Measurements from ENCODE around the gene MAPKAP1. TPM values are rescaled to one million over a fixed set of nuclear protein-coding genes. Genes with fewer than 3 reads are reported as not detected.

MAPKAP1 gene
- total and polyA plus RNA-seq, 8 donors, result 32.7 to 212 (median 78.2) TPM

GRCh38 chr9:125411171-125411756 lies 295.7 kb downstream of the MAPKAP1 start:
- Histone ChIP-seq H3K9me3 (no peaks in the 10 kb centered on the region), H3K36me3 (no peaks in the 10 kb centered on the region), H3K27ac (no peak overlapping the region), H3K27me3 (peaks cover 0 to 25% (median 23%) of the 10 kb centered on the region in 3 donors), H3K4me1 (peaks cover 11 to 19% (median 14%) of the 10 kb centered on the region in 4 donors), H3K4me3 (peak overlapping the region in 1 of 4 donors; percentile 8)
- intact Hi-C loops (cut with DNase I; ENCODE audit: low total_unique reads), result no loop called here
- 66 to 79% (median 74%) methylated on average over 7 to 14 of the region's 14 CpGs for WGBS, 5 donors
- TF ChIP-seq CTCF (IDR thresholded peaks at IDR 0.05), result no peak
- no peak for TF ChIP-seq POLR2A (IDR thresholded peaks at IDR 0.05)
- TF ChIP-seq POLR2AphosphoS5 (IDR thresholded peaks at IDR 0.05), result no peak
- TF ChIP-seq EP300 (IDR thresholded peaks at IDR 0.05), result no peak
- DNase-seq, result peak in 1 of 2 donors; percentile 2

- peak overlapping the region in 1 of 4 donors; percentile 8 for H3K4me3 ChIP-seq
- no peak overlapping the region for H3K27ac ChIP-seq
- WGBS, 5 donors, result 85 to 96% (median 95%) methylated on average over 22 to 24 of the region's 24 CpGs
- intact Hi-C loops (cut with DNase I; ENCODE audit: low total_unique reads), result no loop called here
- no peaks in the 10 kb centered on the region for H3K9me3 ChIP-seq
- TF ChIP-seq EP300 (IDR thresholded peaks at IDR 0.05) (no peak), POLR2AphosphoS5 (IDR thresholded peaks at IDR 0.05) (no peak), POLR2A (IDR thresholded peaks at IDR 0.05) (no peak), CTCF (IDR thresholded peaks at IDR 0.05) (no peak)
- no peaks in the 10 kb centered on the region for H3K36me3 ChIP-seq
- H3K27me3 ChIP-seq, result peaks cover 0 to 25% (median 23%) of the 10 kb centered on the region in 3 donors
- no peak for DNase-seq
- H3K4me1 ChIP-seq, result peaks cover 11 to 16% (median 13%) of the 10 kb centered on the region in 4 donors
Observed at GRCh38 chr9:125410522-125410894, 296.5 kb downstream of the MAPKAP1 start.

GRCh38 chr9:125409637-125410521 lies 297.1 kb downstream of the MAPKAP1 start:
- peaks cover 0 to 25% (median 23%) of the 10 kb centered on the region in 3 donors for H3K27me3 ChIP-seq
- no peaks in the 10 kb centered on the region for H3K9me3 ChIP-seq
- peaks cover 11 to 16% (median 13%) of the 10 kb centered on the region in 4 donors for H3K4me1 ChIP-seq
- TF ChIP-seq POLR2A (IDR thresholded peaks at IDR 0.05) (no peak), POLR2AphosphoS5 (IDR thresholded peaks at IDR 0.05) (no peak), EP300 (IDR thresholded peaks at IDR 0.05) (no peak), CTCF (IDR thresholded peaks at IDR 0.05) (no peak)
- peak overlapping the region in 1 of 4 donors; percentile 8 for H3K4me3 ChIP-seq
- peak in 1 of 2 donors; percentile 40 for DNase-seq
- no peak overlapping the region for H3K27ac ChIP-seq
- H3K36me3 ChIP-seq, result no peaks in the 10 kb centered on the region
- WGBS, 5 donors, result 88 to 96% (median 92%) methylated on average over 13 of the region's 13 CpGs
- intact Hi-C loops (cut with DNase I; ENCODE audit: low total_unique reads), result loop anchor here (5.0 kb wide), 1 partner anchor 817 kb away; no protein-coding TSS in a partner anchor

- intact Hi-C loops (cut with DNase I; ENCODE audit: low total_unique reads), result loop anchor here (5.0 kb wide), 1 partner anchor 818 kb away; no protein-coding TSS in a partner anchor
- Histone ChIP-seq H3K27me3 (peaks cover 0 to 25% (median 23%) of the 10 kb centered on the region in 3 donors), H3K9me3 (no peaks in the 10 kb centered on the region), H3K27ac (no peak overlapping the region), H3K36me3 (no peaks in the 10 kb centered on the region), H3K4me1 (peaks cover 11 to 16% (median 13%) of the 10 kb centered on the region in 4 donors), H3K4me3 (no peak overlapping the region)
- 68 to 79% (median 77%) methylated on average over 14 to 20 of the region's 20 CpGs for WGBS, 5 donors
- no peak for TF ChIP-seq EP300 (IDR thresholded peaks at IDR 0.05)
- TF ChIP-seq POLR2A (IDR thresholded peaks at IDR 0.05), result no peak
- TF ChIP-seq CTCF (IDR thresholded peaks at IDR 0.05), result no peak
- no peak for TF ChIP-seq POLR2AphosphoS5 (IDR thresholded peaks at IDR 0.05)
- DNase-seq, result peak in 1 of 2 donors; percentile 48
Observed at GRCh38 chr9:125409217-125409636, 297.8 kb downstream of the MAPKAP1 start.

Data from stomach (tissue), 9 donors.